8988T (cell line): ENCODE data around the gene COX19.

Experiments
- DNase-seq: peaks from one replicate; pipeline ENCODE4 v3.0.0; 2011

Gene COX19

DNA sequence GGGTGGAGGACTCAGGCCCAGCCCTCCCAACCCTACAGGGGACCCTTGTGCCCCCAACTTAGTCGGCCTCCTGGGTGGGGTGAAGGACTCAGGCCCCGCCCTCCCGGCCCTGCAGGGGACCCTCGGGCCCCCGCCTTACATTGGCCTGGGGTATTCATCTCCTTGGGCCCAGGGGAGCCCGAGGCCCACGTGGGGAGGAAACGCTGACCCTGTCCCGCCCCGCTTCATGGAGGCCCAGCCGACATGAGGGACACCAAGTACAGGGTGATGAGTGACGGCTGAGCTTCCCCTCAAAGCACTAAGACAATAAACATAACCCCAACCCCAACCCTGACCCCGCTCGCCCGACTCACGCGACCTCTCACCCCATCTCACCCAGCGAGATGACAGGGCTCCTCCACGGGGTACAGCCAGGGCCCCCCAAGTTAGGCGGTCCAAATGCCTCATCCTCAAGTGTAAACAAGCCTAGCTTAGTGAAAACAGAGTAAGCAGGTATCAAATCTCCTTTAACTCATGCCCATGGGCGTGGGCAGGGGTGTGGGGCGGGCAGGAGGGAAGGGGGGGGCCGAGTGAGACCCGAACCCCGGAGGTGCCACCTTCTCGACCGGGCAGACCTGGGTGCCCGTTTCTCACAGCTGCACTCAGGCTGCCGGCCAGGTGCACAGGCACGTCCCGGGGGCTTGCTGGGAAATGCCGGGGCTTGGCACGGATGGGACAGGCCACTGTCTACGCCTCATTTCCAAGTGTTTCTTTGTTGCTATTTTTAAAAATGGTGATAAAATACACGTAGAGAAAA is 15.8 kb upstream of the COX19 start:
- DNase-seq: no peak

DNA sequence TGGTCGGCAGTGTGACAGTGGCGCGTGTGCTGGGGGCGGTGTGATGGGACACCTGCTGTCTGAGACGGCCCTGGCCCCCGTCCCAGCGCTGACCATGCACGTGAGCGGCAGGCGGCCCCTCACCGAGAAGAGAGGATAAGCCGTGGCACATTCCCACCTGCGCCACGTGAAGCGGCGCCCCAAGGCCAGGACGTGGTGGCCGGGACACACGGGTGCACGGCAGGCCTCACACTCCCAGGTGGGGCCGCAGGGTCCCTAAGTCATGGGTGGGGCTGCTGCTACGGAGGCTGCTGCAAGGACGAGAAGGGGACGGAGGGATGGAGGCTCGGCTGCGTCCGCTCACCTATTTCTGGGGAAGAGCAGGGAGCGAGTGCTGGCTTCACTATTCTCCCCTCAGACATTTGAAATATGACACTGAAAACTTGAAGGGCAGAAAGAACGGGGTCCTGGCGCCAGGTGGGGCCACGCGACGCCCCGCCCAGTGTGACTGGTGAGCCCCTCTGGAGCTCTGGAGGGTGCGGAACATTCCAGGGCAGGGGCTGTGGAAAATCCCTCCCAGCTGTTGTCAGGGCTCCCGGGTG is 15.1 kb upstream of the COX19 start:
- DNase-seq: no peak

DNA sequence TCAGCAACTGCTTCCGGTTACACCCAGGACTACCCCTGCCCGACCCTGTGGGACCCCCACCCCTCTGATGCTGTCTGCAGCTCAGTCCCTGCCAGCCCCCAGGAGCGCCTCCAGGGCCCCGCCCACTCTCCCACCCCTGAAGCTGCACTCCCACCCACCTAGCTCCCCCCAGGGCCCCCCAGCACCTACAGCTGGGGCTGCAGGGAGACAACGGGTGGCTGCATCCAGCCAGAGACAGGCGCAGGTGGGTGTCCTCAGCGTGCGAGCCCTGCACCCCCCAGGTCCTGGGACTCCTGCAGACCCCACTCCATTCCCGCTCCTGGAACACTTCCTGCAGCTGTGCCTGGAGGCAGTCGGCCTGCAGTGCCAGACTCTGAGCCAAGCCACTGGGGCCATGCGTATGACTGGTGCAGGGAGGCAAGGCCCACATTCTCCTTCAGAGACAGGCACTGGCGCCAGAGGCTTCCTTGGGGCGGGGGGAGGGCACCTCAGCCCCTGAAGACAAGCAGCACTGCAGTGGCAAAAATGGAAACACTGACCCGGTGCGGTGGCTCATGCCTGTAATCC is 13.7 kb upstream of the COX19 start:
- no peak for DNase-seq

- DNase-seq: no peak
Observed at GRCh38 chr7:988426-988911, 13.1 kb upstream of the COX19 start.

DNA sequence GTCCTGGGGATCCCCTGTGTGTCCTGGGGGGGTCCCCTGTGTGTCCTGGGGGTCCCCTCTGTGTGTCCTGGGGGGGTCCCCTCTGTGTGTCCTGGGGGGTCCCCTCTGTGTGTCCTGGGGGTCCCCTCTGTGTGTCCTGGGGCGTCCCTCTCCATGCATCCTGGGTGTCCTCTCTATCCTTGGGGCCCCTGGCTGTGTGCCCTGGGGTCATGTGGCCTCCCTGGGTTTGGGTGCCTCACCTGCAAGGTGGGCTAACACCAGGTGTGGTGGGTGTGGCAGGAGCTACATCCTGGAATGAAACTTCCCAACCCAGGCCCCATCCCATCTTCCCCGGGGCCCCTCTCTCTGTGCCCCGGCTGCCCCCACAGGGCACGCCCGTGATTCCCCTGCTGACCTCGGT is 12.6 kb upstream of the COX19 start:
- no peak for DNase-seq

DNA sequence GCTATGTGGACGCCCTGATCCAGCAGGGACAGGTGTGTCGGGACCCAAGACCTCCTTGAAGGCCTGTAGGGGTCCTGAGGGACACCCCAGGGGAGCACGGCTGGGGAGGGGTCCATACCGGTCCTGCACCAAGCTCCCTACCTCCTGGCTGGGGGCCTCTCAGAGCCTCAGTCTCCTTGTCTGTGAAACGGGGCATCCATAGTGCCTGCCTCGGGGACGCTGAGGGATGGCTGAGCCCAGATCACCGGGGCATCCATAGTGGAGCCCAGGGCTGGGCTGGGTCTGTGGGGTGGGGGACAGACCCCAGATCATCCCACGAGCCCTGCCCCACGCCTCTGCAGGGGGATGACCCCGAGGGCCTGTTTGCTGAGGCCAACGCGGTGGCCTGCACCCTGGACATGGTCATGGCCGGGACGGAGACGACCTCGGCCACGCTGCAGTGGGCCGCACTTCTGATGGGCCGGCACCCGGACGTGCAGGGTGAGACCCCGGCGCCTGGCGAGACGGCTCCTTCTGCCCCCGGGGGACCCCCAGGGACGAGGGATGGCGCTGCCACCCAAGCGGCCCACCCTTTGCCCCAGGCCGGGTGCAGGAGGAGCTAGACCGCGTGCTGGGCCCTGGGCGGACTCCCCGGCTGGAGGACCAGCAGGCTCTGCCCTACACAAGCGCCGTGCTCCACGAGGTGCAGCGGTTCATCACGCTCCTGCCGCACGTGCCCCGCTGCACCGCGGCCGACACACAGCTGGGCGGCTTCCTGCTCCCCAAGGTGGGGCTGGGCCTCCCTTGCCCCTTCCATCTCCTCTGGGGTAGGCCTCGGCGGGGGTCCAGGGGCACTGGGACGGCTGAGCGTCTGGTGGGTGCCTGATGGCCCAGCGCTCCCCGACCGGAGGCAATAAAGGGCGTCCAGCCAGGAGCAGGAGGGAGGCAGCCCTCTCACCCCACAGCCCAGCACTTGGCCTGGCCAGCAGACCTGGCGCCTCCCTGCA is 11.7 kb upstream of the COX19 start:
- no peak for DNase-seq

GRCh38 chr7:985915-986741 is 10.8 kb upstream of the COX19 start:
- DNase-seq: no peak

- DNase-seq: no peak
Observed at GRCh38 chr7:985127-985416, 9.7 kb upstream of the COX19 start.

DNA sequence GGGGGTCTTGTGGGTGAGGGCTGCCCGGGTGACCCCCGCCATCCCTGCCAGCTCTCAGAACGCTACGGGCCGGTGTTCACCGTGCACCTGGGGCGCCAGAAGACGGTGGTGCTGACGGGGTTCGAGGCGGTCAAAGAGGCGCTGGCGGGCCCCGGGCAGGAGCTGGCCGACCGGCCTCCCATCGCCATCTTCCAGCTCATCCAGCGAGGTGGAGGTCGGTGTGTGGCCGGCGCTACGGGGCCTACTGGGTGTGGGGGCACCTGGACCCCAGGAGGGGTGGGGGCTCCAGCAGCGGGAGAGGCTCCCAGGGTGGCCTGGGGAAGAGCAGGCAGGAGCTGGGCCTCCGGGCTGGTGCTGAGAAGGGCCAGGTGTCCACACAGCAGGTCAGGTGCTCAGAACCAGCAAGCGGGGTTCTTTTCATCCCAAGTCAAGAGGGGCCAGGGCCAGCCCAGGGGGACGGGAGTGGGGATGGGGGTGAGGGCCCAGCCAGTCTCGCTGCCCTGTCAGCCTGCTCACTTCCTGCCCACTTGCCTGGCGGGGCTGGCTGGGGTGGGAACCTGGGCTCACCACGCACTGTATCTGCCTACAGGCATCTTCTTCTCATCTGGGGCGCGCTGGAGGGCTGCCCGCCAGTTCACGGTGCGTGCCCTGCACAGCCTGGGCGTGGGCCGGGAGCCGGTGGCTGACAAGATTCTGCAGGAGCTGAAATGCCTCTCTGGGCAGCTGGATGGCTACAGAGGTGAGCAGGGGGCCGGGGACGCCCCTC is 9.2 kb upstream of the COX19 start:
- DNase-seq: no peak

DNA sequence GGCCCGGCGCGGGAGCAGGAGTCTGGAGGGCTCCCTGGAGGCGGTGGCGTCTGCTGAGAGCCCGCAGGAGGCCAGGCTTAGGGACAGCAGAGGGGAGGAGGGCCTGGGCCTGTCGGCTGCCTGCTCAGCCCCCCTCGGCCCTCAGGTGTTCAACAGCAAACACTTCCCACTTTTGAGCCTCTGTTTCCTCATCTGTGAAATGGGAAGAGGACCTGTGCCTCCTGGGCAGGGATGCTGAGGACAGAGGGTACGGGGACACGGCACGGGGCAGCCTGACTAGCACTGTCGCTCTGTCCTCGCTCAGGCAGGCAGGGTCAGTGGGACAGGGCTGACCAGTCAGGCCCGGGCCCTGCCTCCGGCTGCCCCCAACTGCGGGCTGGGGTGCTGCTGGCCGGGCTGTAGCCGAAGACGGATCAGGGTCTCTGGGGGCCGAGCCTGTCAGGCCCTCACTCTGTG is 8.3 kb upstream of the COX19 start:
- DNase-seq: no peak

- no peak for DNase-seq
Observed at GRCh38 chr7:983004-983615, 7.8 kb upstream of the COX19 start, which contains the start of gene CYP2W1. TSS of gene CYP2W1 (plus strand) at chr7:983181. CDS start at chr7:983212, 31 bp downstream.

DNA sequence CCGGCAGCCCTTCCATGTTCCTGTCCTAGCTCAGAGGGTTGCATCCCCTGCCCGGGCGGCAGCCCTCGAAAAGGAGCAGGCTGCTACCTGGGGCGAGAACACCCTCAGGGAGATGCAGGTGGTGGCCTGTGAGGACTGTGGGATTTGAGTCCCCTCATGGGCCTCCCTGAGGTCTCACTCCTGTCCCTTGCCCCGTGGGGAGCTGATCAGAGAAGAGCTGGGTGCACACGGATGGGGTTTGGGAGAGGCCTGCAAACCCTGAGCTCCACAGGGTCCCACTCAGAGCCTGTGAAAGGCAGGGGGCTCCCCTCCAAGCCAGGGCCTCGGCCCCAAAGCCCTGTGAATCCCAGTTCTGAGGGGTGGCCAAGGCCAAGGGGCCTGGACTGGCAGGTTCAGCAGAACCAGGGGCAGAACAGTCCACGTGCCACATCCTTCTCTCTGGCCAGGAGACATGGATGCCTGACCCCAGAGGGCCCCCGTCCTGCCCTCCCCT is 7.2 kb upstream of the COX19 start:
- no peak for DNase-seq

- no peak for DNase-seq
Observed at GRCh38 chr7:981793-982510, 6.6 kb upstream of the COX19 start.

DNA sequence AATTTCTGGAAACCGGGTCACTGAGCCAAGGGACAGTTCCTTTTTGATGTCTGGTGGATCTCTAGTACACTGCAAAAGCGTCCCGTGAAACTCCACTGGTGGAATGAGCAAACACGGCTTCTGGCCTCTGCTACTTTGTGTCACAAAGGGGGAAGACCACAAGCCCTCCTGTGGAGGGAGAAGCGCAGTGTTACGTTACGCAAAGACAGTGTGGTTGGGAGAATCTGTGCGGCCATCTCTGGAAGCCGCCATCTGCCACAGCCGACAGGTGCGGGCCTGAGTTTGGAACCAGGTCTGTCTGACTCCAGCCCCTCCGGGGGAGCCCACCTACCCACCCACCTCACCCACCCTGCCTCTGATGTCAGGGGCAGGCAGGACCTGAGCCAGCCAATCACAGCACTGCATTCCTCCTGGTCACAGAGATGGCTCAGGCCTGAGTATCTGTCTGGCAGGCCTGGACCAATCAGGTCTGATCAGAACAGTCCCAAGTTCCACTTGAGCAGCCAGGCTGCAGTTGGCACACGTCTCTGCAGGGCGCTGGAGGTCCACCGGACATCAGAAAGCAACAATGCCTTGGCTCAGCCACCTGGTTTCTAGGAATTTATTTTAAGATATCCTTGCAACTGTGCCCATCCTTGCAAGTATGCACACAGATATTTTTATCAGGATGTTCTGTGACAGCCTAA is 4.7 kb upstream of the COX19 start:
- DNase-seq: no peak

- no peak for DNase-seq
Observed at GRCh38 chr7:979151-979550, 3.8 kb upstream of the COX19 start.

GRCh38 chr7:978416-979091 is 3.2 kb upstream of the COX19 start:
- DNase-seq: no peak

- DNase-seq: no peak
Observed at GRCh38 chr7:978049-978346, 2.6 kb upstream of the COX19 start.

- no peak for DNase-seq
Observed at GRCh38 chr7:977326-978048, 2.1 kb upstream of the COX19 start.
